OCI-LY1 (cell line): ENCODE measurements around the gene HPSE2.

Experiments used
- H2AFZ ChIP-seq: fragments of 200-600 bp; sonication (generic), shearing (Covaris generic); 2 replicates; pipeline ENCODE4 v1.6.0; 2014; ENCODE audit warnings: antibody characterized with exemption, mild to moderate bottlenecking, low read length
- H3F3A ChIP-seq: fragments of 200-600 bp; sonication (generic), shearing (Covaris generic); 2 replicates; pipeline ENCODE4 v1.6.0; 2014; ENCODE audit warnings: mild to moderate bottlenecking, antibody characterized with exemption, low read length, moderate library complexity; ENCODE audit not compliant: insufficient read depth
- H3K27ac ChIP-seq: fragments of 200-600 bp; sonication (generic); 2 replicates; pipeline ENCODE4 v1.5.1; 2014; ENCODE audit warnings: low read length, mixed run types, mild to moderate bottlenecking, low read depth; ENCODE audit not compliant: poor library complexity, severe bottlenecking
- H3K27me3 ChIP-seq: fragments of 200-600 bp; sonication (generic); 2 replicates; pipeline ENCODE4 v1.6.0; 2014; ENCODE audit warnings: antibody characterized with exemption, mild to moderate bottlenecking, low read length, moderate library complexity; ENCODE audit not compliant: insufficient read depth
- H3K36me3 ChIP-seq: fragments of 200-600 bp; sonication (generic); 2 replicates; pipeline ENCODE4 v1.6.1; 2014; ENCODE audit warnings: mild to moderate bottlenecking, antibody characterized with exemption, low read length, moderate library complexity, mixed read lengths; ENCODE audit not compliant: insufficient read depth
- H3K4me1 ChIP-seq: fragments of 200-600 bp; sonication (generic); 2 replicates; pipeline ENCODE4 v1.5.1; 2014; ENCODE audit warnings: mild to moderate bottlenecking, low read length, moderate library complexity; ENCODE audit not compliant: insufficient read depth, severe bottlenecking
- H3K4me2 ChIP-seq: fragments of 200-600 bp; sonication (generic), shearing (Covaris generic); 2 replicates; pipeline ENCODE4 v1.6.1; 2014; ENCODE audit warnings: low read length
- H3K4me3 ChIP-seq: fragments of 200-600 bp; sonication (generic); 2 replicates; pipeline ENCODE4 v1.5.1; 2014; ENCODE audit warnings: low read length, low read depth, mild to moderate bottlenecking, mixed read lengths; ENCODE audit not compliant: poor library complexity, severe bottlenecking
- H3K79me2 ChIP-seq: fragments of 200-600 bp; shearing (Covaris generic); 2 replicates; pipeline ENCODE4 v1.6.1; 2016; ENCODE audit warnings: mixed run types, low read length, mixed read lengths; ENCODE audit not compliant: insufficient read depth
- H3K9ac ChIP-seq: fragments of 200-600 bp; sonication (generic), shearing (Covaris generic); 2 replicates; pipeline ENCODE4 v1.6.1; 2014; ENCODE audit warnings: mild to moderate bottlenecking, low read length, mixed read lengths
- H3K9me2 ChIP-seq: fragments of 200-600 bp; sonication (generic), shearing (Covaris generic); 2 replicates; pipeline ENCODE4 v1.6.1; 2014; ENCODE audit warnings: low read depth, mild to moderate bottlenecking, low read length, mixed read lengths
- H3K9me3 ChIP-seq: fragments of 200-600 bp; shearing (Covaris generic); 2 replicates; pipeline ENCODE4 v1.6.1; 2014; ENCODE audit warnings: low read length, mixed read lengths
- H4K20me1 ChIP-seq: fragments of 200-600 bp; sonication (generic), shearing (Covaris generic); 2 replicates; pipeline ENCODE4 v1.6.0; 2016; ENCODE audit warnings: mild to moderate bottlenecking, low read length; ENCODE audit not compliant: insufficient read depth
- CTCF ChIP-seq: fragments of 200-600 bp; sonication (generic), shearing (Covaris generic); IDR thresholded peaks from 2 replicates; pipeline ENCODE4 v1.5.1; 2017; ENCODE audit warnings: mild to moderate bottlenecking, antibody characterized with exemption, low read length, moderate library complexity, mixed read lengths
- EZH2 ChIP-seq: fragments of 200-600 bp; sonication (generic), shearing (Covaris generic); IDR thresholded peaks from 2 replicates; pipeline ENCODE4 v1.8.0; 2017; ENCODE audit warnings: borderline replicate concordance, mixed run types, mild to moderate bottlenecking, antibody characterized with exemption, low read length, moderate library complexity, mixed read lengths

Gene HPSE2

DNA sequence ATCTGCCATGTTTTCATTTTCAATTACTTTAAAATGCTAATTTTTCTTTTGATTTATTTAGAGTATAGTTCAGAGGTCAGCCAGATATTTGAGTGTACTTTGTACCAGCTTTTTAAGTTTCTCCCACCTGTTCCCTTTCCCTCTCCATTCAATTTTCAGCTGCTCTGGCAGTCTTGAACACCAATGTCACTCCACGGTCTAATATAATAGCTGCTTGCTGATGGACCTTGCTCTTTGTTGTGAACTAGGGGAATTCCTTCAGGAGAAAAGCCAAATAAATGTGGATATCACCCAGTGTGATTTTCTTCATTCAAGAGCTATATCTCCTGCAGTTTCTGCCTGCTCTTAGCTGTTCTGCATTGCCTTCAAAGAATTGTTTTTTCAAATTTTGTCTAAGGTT is 785.0 kb downstream of the HPSE2 start:
- Histone ChIP-seq H3K79me2 (no peaks in the 10 kb centered on the region), H3K9ac (no peak overlapping the region), H3K9me3 (no peaks in the 10 kb centered on the region), H2AFZ (no peak overlapping the region), H3K36me3 (no peaks in the 10 kb centered on the region), H3K4me3 (no peak overlapping the region), H3K27me3 (no peaks in the 10 kb centered on the region), H3F3A (no peaks in the 10 kb centered on the region), H3K27ac (no peak overlapping the region), H4K20me1 (no peaks in the 10 kb centered on the region), H3K4me2 (no peak overlapping the region), H3K4me1 (peaks cover 10% of the 10 kb centered on the region), H3K9me2 (no peaks in the 10 kb centered on the region)
- TF ChIP-seq CTCF, result no peak
- no peak for TF ChIP-seq EZH2

- Histone ChIP-seq H3K27me3 (no peaks in the 10 kb centered on the region), H3K4me3 (no peak overlapping the region), H3K9me2 (no peaks in the 10 kb centered on the region), H3K4me1 (peaks cover 12% of the 10 kb centered on the region), H3K9ac (no peak overlapping the region), H3K27ac (no peak overlapping the region), H3K79me2 (no peaks in the 10 kb centered on the region), H2AFZ (no peak overlapping the region), H4K20me1 (no peaks in the 10 kb centered on the region), H3K4me2 (no peak overlapping the region), H3F3A (no peaks in the 10 kb centered on the region), H3K9me3 (no peaks in the 10 kb centered on the region), H3K36me3 (peaks cover 10% of the 10 kb centered on the region)
- TF ChIP-seq CTCF (no peak), EZH2 (no peak)
These were observed 786.4 kb downstream of the HPSE2 start for GRCh38 chr10:98449287-98449686.

DNA sequence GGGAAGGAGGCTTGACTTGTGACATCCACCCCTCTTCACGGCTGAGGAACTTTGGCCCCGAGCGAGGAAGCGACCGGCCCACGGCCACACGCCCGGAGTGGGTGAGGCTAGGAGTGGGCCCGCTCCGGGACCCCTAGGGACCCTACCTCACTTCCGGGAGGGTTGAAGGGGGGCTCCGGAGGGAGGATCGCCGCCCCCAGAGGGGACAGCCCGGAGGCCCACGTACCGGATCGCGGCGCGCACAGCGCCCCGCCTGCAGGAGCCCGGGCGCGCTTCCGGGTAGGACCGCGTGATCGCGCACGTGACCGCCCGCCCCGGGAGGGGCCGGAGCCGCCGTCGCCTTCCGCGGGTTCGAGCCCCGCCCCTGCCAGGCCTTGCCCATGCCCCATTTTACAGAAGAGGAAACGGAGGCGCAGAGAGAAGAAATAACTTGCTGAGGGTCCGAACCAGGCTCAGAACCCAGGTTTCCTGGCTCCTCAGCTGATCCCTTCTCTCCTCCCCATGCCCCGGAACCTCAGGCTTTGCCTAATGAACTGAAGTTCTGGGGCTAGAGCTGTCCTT is 788.9 kb downstream of the HPSE2 start, which contains the start of gene HPS1:
TSS of gene HPS1 (minus strand) at position 275 of the 561 bp plus-strand sequence. CDS start 3,695 bp downstream, outside the sequence.
- Histone ChIP-seq H2AFZ (peak within 1 kb of the TSS; percentile 81), H3K36me3 (peaks cover 31% of the 10 kb centered on the region), H3K27ac (peak within 1 kb of the TSS; percentile 29), H3K27me3 (no peaks in the 10 kb centered on the region), H4K20me1 (no peaks in the 10 kb centered on the region), H3K9ac (peak within 1 kb of the TSS; percentile 92), H3K79me2 (no peaks in the 10 kb centered on the region), H3K4me2 (peak within 1 kb of the TSS; percentile 69), H3F3A (no peaks in the 10 kb centered on the region), H3K4me3 (peak within 1 kb of the TSS; percentile 95), H3K9me3 (no peaks in the 10 kb centered on the region), H3K4me1 (peaks cover 12% of the 10 kb centered on the region), H3K9me2 (no peaks in the 10 kb centered on the region)
- TF ChIP-seq EZH2 (no peak), CTCF (no peak)
